Measurements from ENCODE around the gene TMEM125. TPM values are rescaled to one million over a fixed set of nuclear protein-coding genes. Genes with fewer than 3 reads are reported as not detected.

TMEM125 gene
- total RNA-seq, result not detected in 2 replicates

GRCh38 chr1:43269627-43270375 lies at the start of gene TMEM125:
Gene TMEM125 (plus strand): TSS chr1:43269983. CDS start chr1:43272723, 2,740 bp downstream.

GRCh38 chr1:43285269-43285990 lies 15.6 kb downstream of the TMEM125 start, which contains the start of gene C1orf210:
Gene C1orf210 (minus strand): TSS chr1:43285581. CDS start chr1:43283270, 2,311 bp downstream.

GRCh38 chr1:43300378-43301094 lies 30.8 kb downstream of the TMEM125 start, which contains the start of gene TIE1:
Gene TIE1 (plus strand): TSS chr1:43300982. CDS start chr1:43301072, 90 bp downstream.

Other genes starting within 250 kb of the TMEM125 start
- 103 and 141 TPM in 2 replicates for gene EBNA1BP2, start 97.7 kb upstream of the TMEM125 start, total RNA-seq
- gene CFAP57, start 97.7 kb upstream of the TMEM125 start, total RNA-seq, result 0.28 and 0.36 TPM in 2 replicates
- gene C1orf210, start 15.6 kb downstream of the TMEM125 start, total RNA-seq, result not detected in 2 replicates
- gene TIE1, start 31.0 kb downstream of the TMEM125 start, total RNA-seq, result 694 and 736 TPM in 2 replicates
- gene MPL, start 67.8 kb downstream of the TMEM125 start, total RNA-seq, result not detected in 2 replicates
- gene CDC20, start 89.0 kb downstream of the TMEM125 start, total RNA-seq, result 35.3 and 83.5 TPM in 2 replicates
- 64.6 and 66.0 TPM in 2 replicates for gene ELOVL1, start 98.0 kb downstream of the TMEM125 start, total RNA-seq
- gene MED8, start 119.8 kb downstream of the TMEM125 start, total RNA-seq, result 45.6 and 47.1 TPM in 2 replicates
- gene SZT2, start 119.9 kb downstream of the TMEM125 start, total RNA-seq, result 13.5 and 23.6 TPM in 2 replicates
- 121 and 235 TPM in 2 replicates for gene HYI, start 183.9 kb downstream of the TMEM125 start, total RNA-seq